GM12878 (cell line): Measurements from ENCODE around the gene KPNA1. TPM values are rescaled to one million over a fixed set of nuclear protein-coding genes. Genes with fewer than 3 reads are reported as not detected.

Experiments used
- ATAC-seq: fragments of 200-7000 bp; cut with Tn5 transposase; 3 replicates; pipeline ENCODE4 v1.9.1; 2020; ENCODE audit warnings: mild to moderate bottlenecking, moderate library complexity
- BruUV-seq: library from RNA; stranded (reverse); fragments of 400-500 nt; replicated peaks from 2 replicates; lab custom pipeline; 2021; lab: Mats Ljungman, UMichigan
- CTCF ChIA-PET: fragments of 300-600 bp; sonication (Branson Sonifier 250); formaldehyde crosslinking; extraction: SDS; loops from one replicate; lab custom pipeline; 2021; ENCODE audit warnings: inconsistent platforms; lab: Yijun Ruan, JAX
- POLR2A ChIA-PET: fragments of 350-600 bp; formaldehyde crosslinking; extraction: SDS; loops from one replicate; lab custom pipeline; 2021; ENCODE audit warnings: inconsistent platforms; lab: Charles Lee
- RAD21 ChIA-PET: fragments of 300-600 bp; sonication (Branson Sonifier 250); formaldehyde crosslinking; loops from one replicate; lab custom pipeline; 2023; ENCODE audit warnings: antibody characterized with exemption; ENCODE audit not compliant: unreplicated experiment; lab: Charles Lee
- SMC1A ChIA-PET: fragments of 300-600 bp; sonication (Branson Sonifier 250); formaldehyde crosslinking; loops from one replicate; lab custom pipeline; 2023; ENCODE audit not compliant: unreplicated experiment, uncharacterized antibody; lab: Charles Lee
- DNase-seq: peaks from one replicate; pipeline ENCODE4 v3.0.0-alpha.2; 2011; ENCODE audit warnings: low read depth, low spot score
- FAIRE-seq: peaks from 3 replicates; lab custom pipeline; 2011; peaks lifted over from hg19 to GRCh38; lab: Jason Lieb, UNC
- H2AFZ ChIP-seq: 2 replicates; pipeline ENCODE4 v1.6.0; 2011; ENCODE audit warnings: low read depth, low read length, control low read depth; ENCODE audit not compliant: control insufficient read depth
- H3K27ac ChIP-seq: 2 replicates; pipeline ENCODE4 v1.5.1; 2011; ENCODE audit warnings: control low read depth; ENCODE audit not compliant: control insufficient read depth, insufficient read depth
- H3K27me3 ChIP-seq, 2 experiments: replicated peaks in 1 of 2; 2 replicates each; pipeline versions ENCODE4 v1.6.0 to v1.6.1; 2011; ENCODE audit warnings: low read length in 1 of 2; ENCODE audit not compliant: control insufficient read depth in 2 of 2, insufficient read depth in 2 of 2
- H3K36me3 ChIP-seq, 2 experiments: 2 replicates each; pipeline ENCODE4 v1.5.1; 2011; ENCODE audit warnings: low read length in 1 of 2; ENCODE audit not compliant: control insufficient read depth in 2 of 2, insufficient read depth in 2 of 2
- H3K4me1 ChIP-seq: 2 replicates; pipeline ENCODE4 v1.6.1; 2011; ENCODE audit warnings: mild to moderate bottlenecking, low read length, moderate library complexity, mixed read lengths; ENCODE audit not compliant: control insufficient read depth, insufficient read depth
- H3K4me2 ChIP-seq: 2 replicates; pipeline ENCODE4 v1.6.0; 2011; ENCODE audit warnings: control low read depth; ENCODE audit not compliant: control insufficient read depth, insufficient read depth
- H3K4me3 ChIP-seq: fragments of 200-600 bp; sonication (generic); 2 replicates; pipeline ENCODE4 v1.5.1; 2016
- H3K79me2 ChIP-seq: 2 replicates; pipeline ENCODE4 v1.6.0; 2011; ENCODE audit warnings: low read length; ENCODE audit not compliant: control insufficient read depth, insufficient read depth
- H3K9ac ChIP-seq: 2 replicates; pipeline ENCODE4 v1.8.0; 2011; ENCODE audit warnings: low read length, control low read depth, mixed read lengths; ENCODE audit not compliant: control insufficient read depth, insufficient read depth
- H3K9me3 ChIP-seq: replicated peaks from 3 replicates; pipeline ENCODE4 v1.5.1; 2011; ENCODE audit warnings: mild to moderate bottlenecking, low read length; ENCODE audit not compliant: control insufficient read depth, insufficient read depth
- H4K20me1 ChIP-seq: 2 replicates; pipeline ENCODE4 v1.6.0; 2011; ENCODE audit not compliant: control insufficient read depth, insufficient read depth
- ATF3 ChIP-seq: IDR thresholded peaks from 2 replicates; pipeline ENCODE4 v1.6.1; 2011; ENCODE audit warnings: low read depth, mild to moderate bottlenecking, low read length, moderate library complexity, borderline replicate concordance; ENCODE audit errors: extremely low read depth
- E2F4 ChIP-seq: IDR thresholded peaks from 2 replicates; pipeline ENCODE4 v1.6.1; 2012; ENCODE audit warnings: low read depth, low read length, improper control_type of control experiment
- GATAD2B ChIP-seq: fragments of 450-650 bp; conservative IDR thresholded peaks from 2 replicates; pipeline ENCODE4 v1.6.1; 2017; ENCODE audit warnings: low read depth, mild to moderate bottlenecking, moderate library complexity
- KLF5 ChIP-seq: fragments of 450-650 bp; IDR thresholded peaks from 2 replicates; pipeline ENCODE4 v1.6.1; 2014; ENCODE audit warnings: mild to moderate bottlenecking; ENCODE audit not compliant: partially characterized antibody
- MTA2 ChIP-seq: fragments of 450-650 bp; IDR thresholded peaks from 2 replicates; pipeline ENCODE4 v1.6.1; 2016; ENCODE audit warnings: low read depth, mild to moderate bottlenecking, moderate library complexity
- NRF1 ChIP-seq: conservative IDR thresholded peaks from 2 replicates; pipeline ENCODE4 v1.6.1; 2011; ENCODE audit warnings: mild to moderate bottlenecking, low read depth, low read length, improper control_type of control experiment
- POLR2A ChIP-seq: IDR thresholded peaks from 2 replicates; pipeline ENCODE4 v1.6.1; 2011; ENCODE audit warnings: low read depth, mild to moderate bottlenecking, low read length
- POLR2AphosphoS5 ChIP-seq: IDR thresholded peaks from 2 replicates; pipeline ENCODE4 v1.6.1; 2011; ENCODE audit warnings: mild to moderate bottlenecking, low read length, inconsistent platforms
- SP1 ChIP-seq: IDR thresholded peaks from one replicate; pipeline ENCODE4 v1.6.1; 2011; ENCODE audit warnings: low read depth, low read length
- SRF ChIP-seq, 2 experiments: IDR thresholded peaks; 2 replicates each; pipeline ENCODE4 v1.6.1; 2011; ENCODE audit warnings: low read depth in 2 of 2, low read length in 2 of 2, mild to moderate bottlenecking in 1 of 2, moderate library complexity in 1 of 2
- STAT1 ChIP-seq: fragments of 450-650 bp; conservative IDR thresholded peaks from 2 replicates; pipeline ENCODE4 v1.6.1; 2014; ENCODE audit warnings: antibody characterized with exemption, mild to moderate bottlenecking
- SUPT20H ChIP-seq: IDR thresholded peaks from 2 replicates; pipeline ENCODE4 v1.6.1; 2011; ENCODE audit warnings: low read depth, mild to moderate bottlenecking, low read length, moderate library complexity, borderline replicate concordance; ENCODE audit not compliant: control insufficient read depth
- SUZ12 ChIP-seq: fragments of 200-600 bp; sonication (generic); IDR thresholded peaks from one replicate; pipeline ENCODE4 v1.6.1; 2018; ENCODE audit warnings: antibody characterized with exemption, mild to moderate bottlenecking; ENCODE audit not compliant: unreplicated experiment
- ZNF687 ChIP-seq: fragments of 450-650 bp; IDR thresholded peaks from 2 replicates; pipeline ENCODE4 v1.6.1; 2017; ENCODE audit warnings: mild to moderate bottlenecking, moderate library complexity
- WGBS: methylation state at CpG from one replicate; pipeline ENCODE4 v1.1.6; 2016; ENCODE audit warnings: low lambda C conversion rate; ENCODE audit not compliant: insufficient replicate concordance, insufficient coverage; ENCODE audit errors: missing lambda C conversion rate; 5-methylcytosine and 5-hydroxymethylcytosine counted together
- in situ Hi-C: fragments of 300-500 bp; cut with MboI; formaldehyde crosslinking; loops from 9 replicates; pipeline ENCODE4 v1.14.3; 2018; ENCODE audit warnings: mixed read lengths
- intact Hi-C: fragments of 100-400 bp; cut with micrococcal nuclease; formaldehyde crosslinking; loops from one replicate; pipeline ENCODE4 v1.14.2; 2022; ENCODE audit not compliant: unreplicated experiment
- polyA plus RNA-seq, 11 experiments: library from polyadenylated mRNA; depleted of rRNA in 4 of 11; unstranded in 6 of 11; stranded (reverse) in 5 of 11; fragments of >200 nt; fragmentation: Nextera tagmentation in 4 of 11; fragmentation: Illumina TruSeq in 1 of 11; extraction: Ambion mirVana in 4 of 11; extraction: Trizol in 1 of 11; gene quantifications; 1 replicate in 1 of 11; 2 replicates in 10 of 11; pipeline versions ENCODE4 v1.2.1 to v1.2.3, GENCODE V29; 2011 to 2016; ENCODE audit warnings: inconsistent platforms in 2 of 11, missing spikeins in 2 of 11, low read depth in 1 of 11
- total RNA-seq, 4 experiments: library from RNA; depleted of rRNA in 3 of 4; stranded (reverse); fragments of >200 nt in 3 of 4; fragmentation: Illumina TruSeq in 1 of 4; extraction: Trizol in 1 of 4; gene quantifications; 2 replicates each; pipeline versions ENCODE4 v1.2.1 to v1.2.3, GENCODE V29; 2013 to 2021
- TF ChIP-seq, protein P1 (sequence below): IDR thresholded peaks from 2 replicates; pipeline ENCODE4 v1.6.1; 2012; ENCODE audit warnings: low read depth, low read length, improper control_type of control experiment

Gene KPNA1
- total and polyA plus RNA-seq, 10 of the 15 experiments (the other 5 are each of a cell fraction or from before 2014, with no cell fraction given): 8.5 to 52.7 (median 41.0) TPM

DNA sequence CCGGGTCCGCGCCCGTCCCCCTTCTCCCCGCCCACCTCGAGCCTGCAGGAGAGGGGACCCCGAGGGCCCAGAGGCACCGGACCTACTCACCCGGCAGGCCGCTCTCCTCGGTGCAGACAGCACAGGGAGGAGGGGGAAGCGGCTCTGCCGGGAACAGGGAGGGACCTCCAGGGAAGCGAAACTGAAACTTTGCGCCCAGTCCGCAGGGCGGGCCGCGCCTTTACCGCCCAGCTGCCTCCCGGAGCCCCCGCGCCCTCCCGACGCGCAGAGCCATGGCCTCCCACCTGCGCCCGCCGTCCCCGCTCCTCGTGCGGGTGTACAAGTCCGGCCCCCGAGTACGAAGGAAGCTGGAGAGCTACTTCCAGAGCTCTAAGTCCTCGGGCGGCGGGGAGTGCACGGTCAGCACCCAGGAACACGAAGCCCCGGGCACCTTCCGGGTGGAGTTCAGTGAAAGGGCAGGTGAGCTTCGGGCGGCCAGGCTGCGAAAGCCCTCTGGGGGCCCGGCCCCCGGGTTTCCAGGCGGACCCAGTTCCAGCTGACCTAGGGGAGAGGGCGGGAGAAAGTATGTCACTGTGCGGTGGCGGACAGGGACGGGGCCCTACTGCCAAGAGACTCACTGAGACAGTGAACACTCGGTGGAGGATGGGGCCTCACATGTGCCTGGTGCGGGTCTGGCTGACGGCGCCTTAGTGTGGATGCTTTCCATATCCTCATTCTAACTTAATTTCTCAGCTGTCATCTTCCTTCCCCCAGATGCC, 49.6 kb upstream of the KPNA1 start, which contains the start of the genes DTX3L and PARP9:
Gene DTX3L, plus strand, starts transcription at position 184 of the 758 bp plus-strand sequence. Its CDS starts 89 bp downstream, at position 273.
Gene PARP9, minus strand, starts transcription at position 146 of the 758 bp plus-strand sequence. CDS start 4,680 bp downstream, outside the sequence.
- Histone ChIP-seq H3K9ac (peak within 1 kb of the TSS; percentile 96), H3K27me3 (no peaks in the 10 kb centered on the region), H3K36me3 (peaks cover 0 to 5% of the 10 kb centered on the region in 2 experiments; a peak in 1 of 4 replicates), H3K4me1 (peaks cover 4% of the 10 kb centered on the region; the same call in 1 of the 2 replicates), H3K4me2 (peak within 1 kb of the TSS; percentile 58), H3K27ac (peak within 1 kb of the TSS; percentile 82), H2AFZ (peak within 1 kb of the TSS; percentile 73), H4K20me1 (no peaks in the 10 kb centered on the region), H3K9me3 (no peaks in the 10 kb centered on the region), H3K79me2 (peaks cover 34% of the 10 kb centered on the region), H3K4me3 (peak within 1 kb of the TSS; percentile 57)
- intact Hi-C loops: loop anchor here (1.0 to 10.0 kb wide), 5 partner anchors 12 to 463 kb away; partner anchors contain the start of genes HSPBAP1, SEMA5B and SLC49A4
- ATAC-seq: peak; percentile 82
- POLR2A ChIA-PET: interaction anchor here (0.6 to 7.0 kb wide), 12 partner anchors 12 to 174 kb away, joined by 3 to 79 read pairs (median 4); partner anchors contain the start of genes PARP14 and PARP15
- under 1% methylated on average over 56 of the region's 56 CpGs for WGBS
- FAIRE-seq: peak; percentile 73
- no TSS peak for BruUV-seq
- RAD21 ChIA-PET: interaction anchor here (0.8 to 11.8 kb wide), 9 partner anchors 13 to 119 kb away, joined by 3 to 236 read pairs (median 7); partner anchors contain the start of genes PARP14 and PARP15
- SMC1A ChIA-PET: interaction anchor here (0.8 to 5.7 kb wide), 10 partner anchors 11 to 134 kb away, joined by 3 to 68 read pairs (median 4); partner anchors contain the start of genes PARP14 and PARP15
- no peak for DNase-seq
- in situ Hi-C loops: no loop called here
- CTCF ChIA-PET: interaction anchor here (0.8 to 5.5 kb wide), 6 partner anchors 11 to 115 kb away, joined by 3 to 59 read pairs (median 8); partner anchors contain the start of genes KPNA1, PARP14 and PARP15
- TF ChIP-seq STAT1 (peak; percentile 85; the same call in 1 of the 2 replicates), ATF3 (no peak), GATAD2B (peak; percentile 99), POLR2A (peak; percentile 83), E2F4 (0 out of 2 replicates have a peak, but pooled peaks have one; percentile 50), MTA2 (0 out of 2 replicates have a peak, but pooled peaks have one; percentile 39), SRF (IDR thresholded peaks at IDR 0.05; ENCODE audit: low read depth in 2 of 2, low read length in 2 of 2) (0 out of 4 replicates have a peak, but pooled peaks of 1 of the 2 experiments have one; percentile 7), ZNF687 (peak; percentile 83; the same call in 1 of the 2 replicates), KLF5 (no peak), POLR2AphosphoS5 (peak; percentile 72), NRF1 (no peak), SUPT20H (no peak), SP1 (no peak), SUZ12 (no peak)
- TF ChIP-seq, protein P1, sequence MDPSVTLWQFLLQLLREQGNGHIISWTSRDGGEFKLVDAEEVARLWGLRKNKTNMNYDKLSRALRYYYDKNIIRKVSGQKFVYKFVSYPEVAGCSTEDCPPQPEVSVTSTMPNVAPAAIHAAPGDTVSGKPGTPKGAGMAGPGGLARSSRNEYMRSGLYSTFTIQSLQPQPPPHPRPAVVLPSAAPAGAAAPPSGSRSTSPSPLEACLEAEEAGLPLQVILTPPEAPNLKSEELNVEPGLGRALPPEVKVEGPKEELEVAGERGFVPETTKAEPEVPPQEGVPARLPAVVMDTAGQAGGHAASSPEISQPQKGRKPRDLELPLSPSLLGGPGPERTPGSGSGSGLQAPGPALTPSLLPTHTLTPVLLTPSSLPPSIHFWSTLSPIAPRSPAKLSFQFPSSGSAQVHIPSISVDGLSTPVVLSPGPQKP: 0 out of 2 replicates have a peak, but pooled peaks have one; percentile 48
